NCI-H524 (cell line): ENCODE data around the gene TGFBR3.

ENCODE experiments used
- DNase-seq, 2 experiments: peaks; one replicate each; lab custom pipeline; 2025; lab: John Stamatoyannopoulos, UW

The TGFBR3 gene

GRCh38 chr1:91778964-91779363, 107.0 kb downstream of the TGFBR3 start:
- no peak for DNase-seq

- no peak for DNase-seq
These were observed 108.2 kb downstream of the TGFBR3 start for GRCh38 chr1:91777630-91778300.

GRCh38 chr1:91777196-91777595, 108.8 kb downstream of the TGFBR3 start:
- DNase-seq = no peak

- no peak for DNase-seq
These were observed 109.7 kb downstream of the TGFBR3 start for GRCh38 chr1:91776068-91776794.

- no peak for DNase-seq
These were observed 110.7 kb downstream of the TGFBR3 start for GRCh38 chr1:91775227-91775626.

GRCh38 chr1:91774520-91775203, 111.3 kb downstream of the TGFBR3 start:
- no peak for DNase-seq

GRCh38 chr1:91771717-91772116, 114.2 kb downstream of the TGFBR3 start:
- no peak for DNase-seq

GRCh38 chr1:91770667-91771268, 115.2 kb downstream of the TGFBR3 start:
- no peak for DNase-seq

GRCh38 chr1:91769742-91770141, 116.2 kb downstream of the TGFBR3 start:
- DNase-seq = no peak

- DNase-seq = peak; percentile 6 to 52
These were observed 116.9 kb downstream of the TGFBR3 start for GRCh38 chr1:91768786-91769725.

- DNase-seq = no peak
These were observed 117.8 kb downstream of the TGFBR3 start for GRCh38 chr1:91768120-91768519.

- no peak for DNase-seq
These were observed 119.1 kb downstream of the TGFBR3 start for GRCh38 chr1:91766883-91767282.

GRCh38 chr1:91765880-91766443, 120.0 kb downstream of the TGFBR3 start:
- DNase-seq = no peak

GRCh38 chr1:91765293-91765692, 120.7 kb downstream of the TGFBR3 start:
- no peak for DNase-seq

GRCh38 chr1:91764471-91765115, 121.4 kb downstream of the TGFBR3 start:
- DNase-seq = no peak

GRCh38 chr1:91763252-91763651, 122.7 kb downstream of the TGFBR3 start:
- DNase-seq = no peak

- DNase-seq = peak in 1 of 2 experiments; percentile 26
These were observed 124.6 kb downstream of the TGFBR3 start for GRCh38 chr1:91761295-91761721.

GRCh38 chr1:91760512-91760911, 125.4 kb downstream of the TGFBR3 start:
- DNase-seq = no peak

- no peak for DNase-seq
These were observed 126.9 kb downstream of the TGFBR3 start for GRCh38 chr1:91759076-91759475.

- DNase-seq = no peak
These were observed 128.0 kb downstream of the TGFBR3 start for GRCh38 chr1:91757763-91758460.
